Sigmoid colon (tissue), 7 donors: Measurements from ENCODE around the gene OIT3. TPM values are rescaled to one million over a fixed set of nuclear protein-coding genes. Genes with fewer than 3 reads are reported as not detected.

ENCODE experiments used
- DNase-seq: peaks from one replicate; pipeline ENCODE4 v3.0.0-alpha.2; 2019
- H3K27ac ChIP-seq, 4 donors: fragments of 200-600 bp; sonication (generic); one replicate each; pipeline ENCODE4 v1.5.1; 2016 to 2019; ENCODE audit warnings: mild to moderate bottlenecking in 1 of 4
- H3K27me3 ChIP-seq, 3 donors: fragments of 200-600 bp; sonication (generic); one replicate each; pipeline ENCODE4 v1.5.1; 2019; ENCODE audit warnings: mild to moderate bottlenecking in 1 of 3
- H3K36me3 ChIP-seq, 4 donors: fragments of 200-600 bp; sonication (generic); one replicate each; pipeline ENCODE4 v1.5.1; 2016 to 2019
- H3K4me1 ChIP-seq, 4 donors: fragments of 200-600 bp; sonication (generic); one replicate each; pipeline ENCODE4 v1.5.1; 2017 to 2019
- H3K4me3 ChIP-seq, 4 donors: fragments of 200-600 bp; sonication (generic); one replicate each; pipeline ENCODE4 v1.5.1; 2017 to 2019; ENCODE audit warnings: mild to moderate bottlenecking in 2 of 4, moderate library complexity in 1 of 4
- H3K9me3 ChIP-seq, 4 donors: fragments of 200-600 bp in 3 of 4; sonication (generic) in 3 of 4; one replicate each; pipeline versions ENCODE4 v1.5.1 to v1.6.1; 2013 to 2019
- CTCF ChIP-seq, 4 experiments: fragments of 450-650 bp in 3 of 4; fragments of 200-600 bp in 1 of 4; IDR thresholded peaks; one replicate each; pipeline ENCODE4 v1.5.1; 2016 to 2019; ENCODE audit warnings: antibody characterized with exemption in 4 of 4, mild to moderate bottlenecking in 3 of 4, moderate library complexity in 2 of 4
- EP300 ChIP-seq, 4 donors: sonication (generic); formaldehyde crosslinking; IDR thresholded peaks; one replicate each; pipeline ENCODE4 v1.6.1; 2017; ENCODE audit warnings: antibody characterized with exemption in 4 of 4
- POLR2A ChIP-seq, 2 donors: fragments of 450-650 bp; IDR thresholded peaks; one replicate each; pipeline ENCODE4 v1.6.1; 2016; ENCODE audit warnings: antibody characterized with exemption in 2 of 2, mild to moderate bottlenecking in 2 of 2, moderate library complexity in 2 of 2
- POLR2AphosphoS5 ChIP-seq, 4 donors: sonication (generic); formaldehyde crosslinking; IDR thresholded peaks; one replicate each; pipeline ENCODE4 v1.6.1; 2017; ENCODE audit warnings: antibody characterized with exemption in 4 of 4
- WGBS, 2 donors: extraction: QIAGEN DNeasy Blood & Tissue Kit; methylation state at CpG; one replicate each; pipeline ENCODE4 v1.1.7; 2013; 5-methylcytosine and 5-hydroxymethylcytosine counted together
- intact Hi-C: fragments of 100-400 bp; cut with DNase I; formaldehyde crosslinking; loops from one replicate; pipeline ENCODE4 v1.15.1; 2023
- polyA plus RNA-seq, 3 donors: library from polyadenylated mRNA; stranded (reverse); fragments of 200-250 nt; gene quantifications; one replicate each; pipeline ENCODE4 v1.2.3, GENCODE V29; 2013
- total RNA-seq, 4 donors: library from RNA; depleted of rRNA; stranded (reverse); fragments of >200 nt; gene quantifications; one replicate each; pipeline ENCODE4 v1.1.0, GENCODE V29; 2016
- donor health status: healthy with polysubstance abuse.
- donor health status: Bipolar disorder and iron deficiency.
- donor health status: healthy.

OIT3 gene
- total and polyA plus RNA-seq, 7 donors: 0.04 TPM; not detected in 6

- peak in 1 of 4 experiments; percentile 18 for TF ChIP-seq CTCF (IDR thresholded peaks at IDR 0.05)
- no peak for TF ChIP-seq POLR2A (IDR thresholded peaks at IDR 0.05)
- Histone ChIP-seq H3K27ac (no peak overlapping the region), H3K36me3 (peaks cover 0 to 14% (median 0%) of the 10 kb centered on the region in 4 donors), H3K4me3 (no peak overlapping the region), H3K27me3 (no peaks in the 10 kb centered on the region), H3K9me3 (no peaks in the 10 kb centered on the region), H3K4me1 (no peaks in the 10 kb centered on the region)
- no peak for DNase-seq
- 74 to 79% methylated on average over 3 of the region's 3 CpGs for WGBS, 2 donors
- intact Hi-C loops: loop anchor here (5.0 kb wide), 1 partner anchor 513 kb away; no protein-coding TSS in a partner anchor
Measured at GRCh38 chr10:72875250-72876055, 18.1 kb upstream of the OIT3 start.

- H3K27ac ChIP-seq: no peak overlapping the region
- TF ChIP-seq POLR2A (IDR thresholded peaks at IDR 0.05): no peak
- TF ChIP-seq POLR2AphosphoS5 (IDR thresholded peaks at IDR 0.05): no peak
- no peak for TF ChIP-seq EP300 (IDR thresholded peaks at IDR 0.05)
- TF ChIP-seq CTCF (IDR thresholded peaks at IDR 0.05): no peak
- H3K27me3 ChIP-seq: no peaks in the 10 kb centered on the region
- no peak for DNase-seq
- no peaks in the 10 kb centered on the region for H3K4me1 ChIP-seq
- intact Hi-C loops: loop anchor here (5.0 kb wide), 1 partner anchor 517 kb away; no protein-coding TSS in a partner anchor
- H3K9me3 ChIP-seq: no peaks in the 10 kb centered on the region
- no peaks in the 10 kb centered on the region for H3K36me3 ChIP-seq
- no peak overlapping the region for H3K4me3 ChIP-seq
- WGBS, 2 donors: 98% methylated on average over 2 of the region's 2 CpGs
Measured at GRCh38 chr10:72879245-72879644, 14.3 kb upstream of the OIT3 start.

- Histone ChIP-seq H3K27ac (no peak overlapping the region), H3K27me3 (no peaks in the 10 kb centered on the region), H3K4me3 (no peak overlapping the region), H3K9me3 (no peaks in the 10 kb centered on the region), H3K4me1 (no peaks in the 10 kb centered on the region), H3K36me3 (peaks cover 0 to 17% (median 2%) of the 10 kb centered on the region in 4 donors)
- TF ChIP-seq CTCF (IDR thresholded peaks at IDR 0.05) (no peak), POLR2AphosphoS5 (IDR thresholded peaks at IDR 0.05) (no peak), EP300 (IDR thresholded peaks at IDR 0.05) (no peak), POLR2A (IDR thresholded peaks at IDR 0.05) (no peak)
- WGBS, 2 donors: 97 to 98% methylated on average over 2 of the region's 2 CpGs
- intact Hi-C loops: no loop called here
- DNase-seq: no peak
Measured at GRCh38 chr10:72881291-72881690, 12.2 kb upstream of the OIT3 start.

- no peak overlapping the region for H3K4me3 ChIP-seq
- no peak for DNase-seq
- no peak overlapping the region for H3K27ac ChIP-seq
- intact Hi-C loops: no loop called here
- no peaks in the 10 kb centered on the region for H3K4me1 ChIP-seq
- WGBS, 2 donors: 91 to 95% methylated on average over 2 of the region's 2 CpGs
- H3K27me3 ChIP-seq: no peaks in the 10 kb centered on the region
- peaks cover 0 to 33% (median 2%) of the 10 kb centered on the region in 4 donors for H3K36me3 ChIP-seq
- no peaks in the 10 kb centered on the region for H3K9me3 ChIP-seq
- TF ChIP-seq CTCF (IDR thresholded peaks at IDR 0.05): no peak
- no peak for TF ChIP-seq POLR2A (IDR thresholded peaks at IDR 0.05)
- no peak for TF ChIP-seq EP300 (IDR thresholded peaks at IDR 0.05)
- TF ChIP-seq POLR2AphosphoS5 (IDR thresholded peaks at IDR 0.05): no peak
Measured at GRCh38 chr10:72883861-72884260, 9.7 kb upstream of the OIT3 start.
